MM.1S (cell line): ENCODE measurements around the gene ATP7A.
"Not testable (repeated sequence)": the region's sequence is repeated elsewhere in the genome, so short reads cannot be mapped to it uniquely, and the experiment has no call there.

Source experiments
- EZH2 ChIP-seq: fragments of 300-600 bp; sonication (generic); optimal IDR thresholded peaks from 2 replicates; pipeline ENCODE3; 2017; ENCODE audit warnings: low read depth, mild to moderate bottlenecking, antibody characterized with exemption, low read length, mixed read lengths
- EZH2phosphoT487 ChIP-seq: fragments of 300-600 bp; sonication (generic); IDR thresholded peaks from 2 replicates; pipeline ENCODE4 v1.6.1; 2018; ENCODE audit warnings: antibody characterized with exemption, low read length
- TF ChIP-seq, protein P1 (sequence below): fragments of 300-600 bp; sonication (generic); IDR thresholded peaks from 2 replicates; pipeline ENCODE4 v1.5.1; 2016; ENCODE audit warnings: antibody characterized with exemption, low read length, mixed read lengths

DNA sequence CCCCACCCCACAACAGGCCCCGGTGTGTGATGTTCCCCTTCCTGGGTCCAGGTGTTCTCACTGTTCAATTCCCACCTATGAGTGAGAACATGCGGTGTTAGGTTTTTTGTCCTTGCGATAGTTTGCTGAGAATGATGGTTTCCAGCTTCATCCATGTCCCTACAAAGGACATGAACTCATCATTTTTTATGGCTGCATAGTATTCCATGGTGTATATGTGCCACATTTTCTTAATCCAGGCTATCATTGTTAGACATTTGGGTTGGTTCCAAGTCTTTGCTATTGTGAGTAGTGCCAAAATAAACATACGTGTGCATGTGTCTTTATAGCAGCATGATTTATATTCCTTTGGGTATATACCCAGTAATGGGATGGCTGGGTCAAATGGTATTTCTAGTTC lies 29.1 kb upstream of the ATP7A start:
- TF ChIP-seq, protein P1, sequence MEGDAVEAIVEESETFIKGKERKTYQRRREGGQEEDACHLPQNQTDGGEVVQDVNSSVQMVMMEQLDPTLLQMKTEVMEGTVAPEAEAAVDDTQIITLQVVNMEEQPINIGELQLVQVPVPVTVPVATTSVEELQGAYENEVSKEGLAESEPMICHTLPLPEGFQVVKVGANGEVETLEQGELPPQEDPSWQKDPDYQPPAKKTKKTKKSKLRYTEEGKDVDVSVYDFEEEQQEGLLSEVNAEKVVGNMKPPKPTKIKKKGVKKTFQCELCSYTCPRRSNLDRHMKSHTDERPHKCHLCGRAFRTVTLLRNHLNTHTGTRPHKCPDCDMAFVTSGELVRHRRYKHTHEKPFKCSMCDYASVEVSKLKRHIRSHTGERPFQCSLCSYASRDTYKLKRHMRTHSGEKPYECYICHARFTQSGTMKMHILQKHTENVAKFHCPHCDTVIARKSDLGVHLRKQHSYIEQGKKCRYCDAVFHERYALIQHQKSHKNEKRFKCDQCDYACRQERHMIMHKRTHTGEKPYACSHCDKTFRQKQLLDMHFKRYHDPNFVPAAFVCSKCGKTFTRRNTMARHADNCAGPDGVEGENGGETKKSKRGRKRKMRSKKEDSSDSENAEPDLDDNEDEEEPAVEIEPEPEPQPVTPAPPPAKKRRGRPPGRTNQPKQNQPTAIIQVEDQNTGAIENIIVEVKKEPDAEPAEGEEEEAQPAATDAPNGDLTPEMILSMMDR, result not testable (repeated sequence)
- TF ChIP-seq EZH2, EZH2phosphoT487: not testable (repeated sequence)
